H54 (cell line): Measurements from ENCODE around the gene GPX2.
A peak's percentile ranks its signal among the peaks of the same experiment; 100 is the strongest.

ENCODE experiments used
- DNase-seq: peaks from one replicate; pipeline ENCODE4 v3.0.0; 2011; ENCODE audit warnings: low spot score, mixed read lengths; ENCODE audit not compliant: insufficient read length
- FAIRE-seq: peaks from 3 replicates; lab custom pipeline; 2011; peaks lifted over from hg19 to GRCh38; lab: Jason Lieb, UNC
- POLR2A ChIP-seq: IDR thresholded peaks from 2 replicates; pipeline ENCODE4 v1.6.1; 2011; ENCODE audit warnings: low read depth, mild to moderate bottlenecking, low read length

Gene GPX2

DNA sequence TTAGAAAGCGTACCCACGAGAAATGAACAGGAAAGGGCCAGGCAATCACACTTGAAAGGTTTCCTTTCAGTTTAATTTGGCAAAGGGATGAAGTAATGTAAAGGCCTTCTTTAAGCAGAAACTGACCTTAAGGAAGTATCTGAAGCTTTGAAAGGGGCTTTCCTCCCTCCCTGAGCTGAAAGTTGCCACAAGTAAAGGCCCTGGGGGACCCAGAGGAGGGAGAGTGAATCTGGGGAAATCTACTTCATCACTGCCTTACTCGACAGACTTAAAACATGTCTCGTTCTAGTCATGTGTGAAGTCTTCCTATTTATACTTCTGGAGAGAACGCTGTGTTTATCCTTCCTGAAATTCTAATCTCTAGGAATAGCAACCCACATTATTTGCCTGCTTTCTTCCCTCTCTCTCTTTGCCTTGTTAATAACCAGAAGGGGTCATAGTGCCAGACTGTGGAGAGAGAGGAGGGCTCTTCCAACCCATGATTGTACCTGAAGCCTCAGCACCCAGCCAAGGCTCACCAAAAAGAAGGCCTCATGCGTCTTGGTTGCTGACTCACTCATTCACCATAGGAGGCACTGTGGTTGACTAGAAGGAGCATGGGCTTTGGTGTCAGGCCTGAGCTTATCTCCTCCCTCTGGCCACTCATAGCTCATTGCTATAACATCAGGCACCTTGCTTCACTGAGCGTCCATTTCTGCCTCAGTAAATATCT, 10.2 kb upstream of the GPX2 start:
- FAIRE-seq = peak; percentile 36
- TF ChIP-seq POLR2A = no peak
- DNase-seq = no peak

DNA sequence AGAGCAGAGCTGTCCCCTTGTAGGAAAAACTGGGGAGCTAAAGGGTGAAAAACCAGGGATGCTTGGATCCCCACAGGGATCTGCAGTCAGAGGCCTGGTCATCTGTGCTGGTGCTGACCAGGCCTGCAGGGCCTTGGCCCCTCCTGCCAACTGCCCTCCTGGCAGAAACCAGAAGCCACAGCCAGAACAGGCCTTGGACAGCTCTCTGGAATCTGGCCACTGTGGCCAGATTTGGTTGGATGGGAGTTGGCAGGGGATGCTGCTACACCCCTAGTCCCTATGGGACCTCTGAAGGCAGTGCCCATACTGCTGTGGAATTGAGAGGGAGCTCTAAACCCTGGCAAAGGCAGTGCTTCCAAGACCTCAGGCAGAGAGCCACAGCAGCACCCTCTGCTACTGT, 9.2 kb upstream of the GPX2 start:
- DNase-seq (no peak), FAIRE-seq (no peak)
- no peak for TF ChIP-seq POLR2A

DNA sequence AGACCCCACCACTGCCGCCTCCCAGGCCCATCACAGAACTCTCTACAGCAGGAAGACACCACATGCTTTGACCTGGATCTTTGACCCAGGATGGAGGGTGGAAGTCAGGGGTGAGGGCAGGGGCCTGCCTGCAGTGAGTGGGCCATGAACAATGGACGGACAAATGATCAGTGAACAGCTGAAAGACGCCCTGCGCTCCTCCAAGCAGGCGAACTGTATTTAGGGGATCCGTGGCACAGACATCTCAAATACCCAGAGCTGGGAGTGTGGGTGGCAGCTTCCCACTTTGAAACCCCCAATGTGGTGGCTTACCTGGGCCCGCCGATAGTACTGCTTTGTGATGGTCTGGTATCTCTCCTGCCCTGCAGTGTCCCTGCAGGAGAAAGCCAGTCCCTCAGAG, 8.7 kb upstream of the GPX2 start:
- DNase-seq (no peak), FAIRE-seq (no peak)
- TF ChIP-seq POLR2A = no peak

DNA sequence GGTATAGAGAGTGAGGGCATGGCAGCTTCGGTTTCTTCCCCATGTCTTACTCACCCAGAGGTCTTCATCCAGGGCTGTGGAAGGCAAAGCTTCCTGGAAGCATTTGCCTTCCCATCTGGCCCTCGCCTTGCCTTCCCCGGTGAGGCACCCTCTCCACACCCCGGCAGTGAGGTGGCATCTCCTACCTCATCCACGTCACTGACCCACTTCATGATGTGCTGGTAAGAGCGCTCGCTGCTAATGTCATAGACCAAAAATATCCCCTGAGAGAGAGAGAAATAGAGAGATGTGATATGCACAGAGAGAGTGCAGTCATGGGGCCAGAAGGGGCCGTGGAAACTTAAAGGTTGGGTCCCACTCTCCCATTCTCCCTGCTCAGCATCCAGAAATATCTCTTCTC, 8.3 kb upstream of the GPX2 start:
- no peak for FAIRE-seq
- DNase-seq = no peak
- no peak for TF ChIP-seq POLR2A

DNA sequence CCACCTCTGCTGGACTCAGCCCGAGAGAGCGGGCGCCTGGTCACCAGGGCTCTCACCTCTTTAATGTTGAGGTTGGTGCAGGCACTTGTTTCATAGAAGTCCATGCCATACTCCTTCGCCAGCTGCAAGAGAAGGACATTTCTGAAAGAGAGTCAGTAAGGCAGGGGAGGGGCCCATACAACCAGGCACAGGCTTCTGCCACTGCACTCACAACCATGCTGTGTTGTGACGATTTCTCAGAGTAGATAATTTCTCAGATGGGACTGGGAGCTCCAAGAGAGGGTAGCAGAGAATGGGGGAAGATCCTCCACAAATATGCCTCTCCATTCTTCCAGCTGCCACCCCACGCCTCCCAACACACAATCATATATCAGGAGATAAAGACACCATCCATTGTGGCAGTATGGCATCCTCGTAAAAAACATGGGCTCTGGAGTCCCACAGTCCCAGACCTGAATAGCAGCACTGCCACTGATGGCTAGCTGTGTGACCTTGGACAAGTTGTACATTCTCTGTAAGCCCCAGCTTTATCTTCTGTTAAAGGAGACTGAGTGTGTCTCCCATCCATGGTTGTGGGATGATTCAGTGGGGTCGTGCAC, 6.2 kb upstream of the GPX2 start:
- DNase-seq = no peak
- TF ChIP-seq POLR2A = no peak
- FAIRE-seq = no peak

DNA sequence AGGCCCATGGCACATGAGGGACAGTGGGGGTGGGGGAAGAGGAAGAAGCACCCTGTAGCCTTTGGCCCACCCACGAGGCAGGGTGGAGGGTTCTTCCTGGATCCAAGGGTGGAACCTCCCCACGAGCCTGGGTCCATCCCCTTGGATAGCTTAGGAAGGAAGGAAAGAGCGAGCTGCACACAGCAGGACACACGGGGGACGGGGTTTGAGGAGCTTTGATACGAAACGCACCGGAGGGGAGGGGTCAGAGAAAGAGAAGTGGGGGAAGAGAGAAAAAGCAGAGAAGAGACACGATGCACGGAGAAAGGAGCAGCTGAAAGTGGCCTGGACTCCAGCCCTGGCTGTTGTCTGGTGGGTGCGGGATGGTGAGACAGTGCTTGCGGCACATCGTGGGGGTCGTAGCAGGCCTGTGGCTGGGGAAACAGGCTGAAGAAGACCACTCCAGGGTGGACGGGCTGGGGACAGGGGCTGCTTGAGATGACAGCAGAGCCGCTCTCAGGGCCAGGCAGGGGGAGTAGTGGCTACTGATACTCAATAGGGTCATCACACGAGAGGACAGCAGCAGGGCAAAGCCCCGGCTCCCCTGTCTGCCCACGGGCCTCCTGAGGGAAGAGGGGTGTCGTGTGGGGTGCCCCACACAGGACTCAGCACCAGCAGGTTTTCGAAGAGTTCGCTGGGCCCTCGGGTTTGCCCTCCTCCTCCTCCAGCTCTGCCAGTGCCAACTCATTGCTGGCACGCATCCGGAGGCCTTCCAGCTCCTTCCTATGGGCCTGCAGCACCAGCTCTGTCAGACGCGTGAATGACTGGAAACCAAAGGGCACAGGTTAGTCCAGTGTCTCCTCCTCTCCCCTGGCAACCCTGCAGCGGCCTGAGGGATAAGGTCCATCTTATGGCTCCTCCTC, 5.4 kb upstream of the GPX2 start:
- FAIRE-seq (no peak), DNase-seq (no peak)
- no peak for TF ChIP-seq POLR2A

DNA sequence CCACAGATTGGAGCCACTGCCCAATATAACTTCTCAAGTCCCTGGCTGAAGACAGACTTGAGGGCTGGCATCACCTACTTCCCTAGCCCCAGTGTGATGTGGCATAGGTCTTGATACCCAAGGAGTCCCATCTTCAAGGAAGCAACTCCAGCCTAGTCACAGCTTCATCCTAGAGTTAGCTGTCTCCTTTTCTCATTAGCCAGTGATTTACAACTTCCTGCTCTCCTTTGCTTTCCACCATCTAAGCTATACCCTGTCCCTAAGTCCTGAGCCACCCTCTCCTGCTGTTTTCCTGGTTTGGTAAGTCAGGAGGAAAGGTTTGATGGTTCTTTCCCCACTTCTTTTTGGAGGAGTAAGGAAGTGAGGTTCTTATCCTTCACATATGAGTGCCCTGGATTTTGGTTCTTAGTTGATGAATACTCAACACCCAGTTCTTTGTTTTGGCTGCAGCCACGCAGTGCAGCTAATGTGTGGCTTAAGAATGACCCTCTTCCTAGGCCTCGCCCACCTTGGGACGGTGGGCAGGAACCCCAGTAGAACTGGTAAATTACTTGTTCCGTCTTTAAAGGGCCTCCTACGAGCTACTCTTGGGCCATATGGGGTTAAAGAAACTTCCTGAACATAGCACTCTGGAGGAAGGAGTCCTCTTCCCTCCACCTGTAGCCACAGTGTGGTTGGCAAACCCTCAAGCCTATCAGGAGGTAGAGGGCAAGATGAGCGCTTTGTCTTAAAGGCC, 3.9 kb upstream of the GPX2 start:
- no peak for FAIRE-seq
- no peak for TF ChIP-seq POLR2A
- no peak for DNase-seq

DNA sequence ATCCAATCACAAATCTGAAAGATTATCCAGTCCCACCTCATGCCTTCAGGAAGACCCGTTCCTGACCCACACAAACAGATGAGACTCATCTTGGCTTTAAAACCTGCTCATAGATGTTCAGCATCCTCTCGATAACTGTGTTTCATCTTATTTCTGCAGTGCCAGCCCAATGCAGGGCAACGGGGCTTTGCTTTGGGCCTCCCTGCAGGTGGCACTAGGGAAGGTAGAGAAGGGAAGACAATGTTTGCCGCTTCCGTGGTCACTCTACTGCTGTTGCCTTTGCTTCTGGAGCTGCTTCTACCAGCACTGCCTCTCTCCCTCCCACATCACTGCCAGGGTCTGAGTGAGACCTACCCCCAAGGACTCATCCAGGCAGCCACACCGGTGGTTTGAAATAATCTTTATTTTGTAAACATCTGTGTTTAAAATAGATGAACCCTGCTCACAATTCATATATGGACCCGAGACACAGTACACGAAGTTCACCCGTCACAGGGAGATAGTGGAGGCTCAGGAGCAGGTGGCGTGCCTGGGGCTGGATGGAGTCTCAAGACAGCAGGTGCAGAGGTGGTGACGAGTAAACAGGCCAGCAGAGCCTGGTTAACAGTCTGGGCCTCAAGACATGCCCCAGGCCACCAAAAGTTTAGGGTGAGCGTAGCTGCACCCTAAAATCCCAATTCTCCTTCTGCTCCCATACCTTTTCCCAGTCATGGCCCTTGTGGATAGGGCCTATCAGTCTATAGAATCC, 3.1 kb upstream of the GPX2 start:
- TF ChIP-seq POLR2A = no peak

DNA sequence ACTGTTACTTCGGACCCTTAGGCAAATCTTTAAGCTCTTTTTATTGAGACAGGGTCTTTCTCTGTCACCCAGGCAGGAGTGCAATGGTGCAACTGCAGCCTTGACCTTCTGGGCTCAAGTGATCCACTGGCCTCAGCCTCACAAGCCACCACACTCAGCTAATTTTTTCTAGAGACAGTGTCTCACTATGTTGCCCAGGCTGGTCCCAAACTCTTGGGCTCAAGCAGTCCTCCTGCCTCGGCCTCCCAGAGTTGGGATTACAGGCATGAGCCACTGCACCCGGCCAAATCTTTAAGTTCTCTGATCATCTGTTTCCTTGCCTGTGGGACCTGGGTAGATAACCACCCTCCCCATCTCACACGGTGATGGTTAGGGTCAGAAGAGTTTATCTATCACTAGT, 2.3 kb upstream of the GPX2 start:
- FAIRE-seq (no peak), DNase-seq (no peak)

More for the DNA sequence above, 3.1 kb upstream of the GPX2 start:
- no peak for FAIRE-seq
- no peak for DNase-seq

DNA sequence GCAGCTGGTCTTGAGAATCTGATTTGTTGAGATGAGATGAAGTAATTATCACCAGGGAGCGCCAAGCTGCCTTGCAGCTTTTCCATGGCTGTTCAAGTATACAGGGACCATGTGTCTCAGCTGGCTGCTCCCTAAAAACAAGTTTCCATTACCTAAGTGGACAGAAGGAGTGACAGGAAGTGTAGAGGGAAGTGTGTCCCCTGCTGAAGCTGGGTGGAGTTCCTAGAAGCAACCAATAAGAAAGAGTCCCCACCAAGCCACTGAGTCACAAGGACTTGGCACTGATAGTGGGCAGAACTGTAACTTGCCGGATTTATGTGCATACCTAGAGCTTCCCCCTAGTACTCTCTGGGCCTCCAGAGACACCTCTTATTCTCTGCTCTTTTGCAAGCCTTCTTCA, 1.5 kb upstream of the GPX2 start:
- no peak for TF ChIP-seq POLR2A
- DNase-seq (no peak), FAIRE-seq (no peak)

More for the DNA sequence above, 2.3 kb upstream of the GPX2 start:
- no peak for TF ChIP-seq POLR2A

DNA sequence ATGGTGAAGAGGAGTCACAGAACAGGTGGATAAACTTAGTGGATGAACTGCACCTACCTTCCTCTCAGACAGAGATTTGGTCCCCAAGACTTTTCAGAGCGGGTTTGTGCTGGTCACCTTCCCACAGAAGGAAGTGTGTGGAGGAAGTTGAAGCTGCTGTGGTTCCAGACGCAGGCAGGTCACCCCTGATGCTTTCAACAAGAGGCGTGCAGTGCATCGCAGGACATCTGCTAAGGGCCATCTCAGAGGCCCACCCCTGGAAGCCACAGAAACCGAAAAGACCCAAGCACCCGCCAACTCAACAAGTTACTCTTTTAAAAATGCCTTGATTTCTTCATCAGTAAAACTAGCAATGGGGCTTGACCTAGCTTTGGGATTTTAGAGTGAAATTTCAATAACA, 1.0 kb upstream of the GPX2 start:
- DNase-seq (no peak), FAIRE-seq (no peak)
- TF ChIP-seq POLR2A = no peak

DNA sequence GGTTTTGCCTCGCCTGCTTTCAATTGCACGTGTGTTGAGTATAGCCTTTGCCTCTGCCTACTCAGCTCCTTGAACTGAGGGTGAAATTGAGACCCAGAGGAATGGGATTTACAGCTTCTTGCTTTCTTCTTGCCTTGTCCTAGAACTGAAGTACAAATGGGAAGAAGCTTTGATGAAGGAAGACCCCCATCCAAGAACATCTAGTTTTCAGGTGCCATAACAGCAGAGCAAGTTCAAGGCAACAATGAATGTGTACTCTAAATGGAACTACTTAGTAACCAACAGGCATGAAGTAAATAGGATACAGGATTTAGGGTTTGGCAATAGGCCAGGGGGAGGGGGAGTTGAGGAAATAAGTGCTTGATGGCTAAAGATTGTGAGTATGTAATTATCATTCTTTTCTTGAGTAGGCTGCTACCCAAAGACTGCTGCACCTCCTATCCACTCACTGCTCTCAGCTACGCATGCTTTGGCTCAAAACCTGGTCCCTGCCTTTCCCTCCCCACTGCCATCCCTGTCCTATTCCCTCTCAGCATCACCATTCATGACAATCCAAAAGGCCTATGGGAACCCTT, 2.1 kb downstream of the GPX2 start:
- FAIRE-seq = no peak
- TF ChIP-seq POLR2A = no peak

DNA sequence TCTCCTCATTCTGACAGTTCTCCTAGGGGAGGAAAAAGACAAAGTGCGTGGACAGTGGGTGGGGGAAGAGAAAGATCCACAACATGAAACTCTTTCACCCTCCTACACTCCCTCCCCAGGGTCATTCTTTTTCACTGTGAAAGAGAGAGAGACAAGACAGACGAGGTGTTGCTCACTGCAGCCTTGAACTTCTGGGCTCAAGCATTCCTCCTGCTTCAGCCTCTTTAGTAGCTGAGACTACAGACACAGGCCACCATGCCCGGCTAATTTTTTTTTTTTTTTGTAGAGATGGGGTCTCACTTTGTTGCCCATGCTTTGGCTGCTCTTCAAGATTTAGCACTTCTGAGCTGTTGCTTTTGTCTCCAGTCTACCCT, 2.7 kb downstream of the GPX2 start:
- DNase-seq (no peak), FAIRE-seq (no peak)
- no peak for TF ChIP-seq POLR2A

More for the DNA sequence above, 2.1 kb downstream of the GPX2 start:
- no peak for DNase-seq
